PC-9 (cell line): ENCODE data around the gene SYDE1. TPM values are rescaled to one million over a fixed set of nuclear protein-coding genes. Genes with fewer than 3 reads are reported as not detected.

Experiments used
- BruUV-seq: library from RNA; stranded (reverse); fragments of 400-500 nt; replicated peaks from 2 replicates; lab custom pipeline; 2021; lab: Mats Ljungman, UMichigan
- CTCF ChIA-PET: fragments of 300-600 bp; sonication (Branson Sonifier 250); formaldehyde crosslinking; loops from one replicate; lab custom pipeline; 2022; ENCODE audit warnings: antibody characterized with exemption; lab: Charles Lee
- POLR2A ChIA-PET: fragments of 300-600 bp; sonication (Branson Sonifier 250); formaldehyde crosslinking; loops from one replicate; lab custom pipeline; 2022; ENCODE audit warnings: antibody characterized with exemption; ENCODE audit not compliant: unreplicated experiment; lab: Charles Lee
- DNase-seq, 2 experiments: peaks; one replicate each; pipeline versions ENCODE4 v3.0.0 to v3.0.0-alpha.2; 2015 to 2022; ENCODE audit warnings: mixed read lengths in 1 of 2
- H2AFZ ChIP-seq: fragments of 200-600 bp; sonication (generic); 2 replicates; pipeline ENCODE4 v1.8.1; 2017; ENCODE audit warnings: antibody characterized with exemption
- H3F3A ChIP-seq: fragments of 200-600 bp; sonication (generic); 2 replicates; pipeline ENCODE4 v1.8.1; 2017; ENCODE audit warnings: antibody characterized with exemption, mild to moderate bottlenecking, low read depth; ENCODE audit not compliant: insufficient read depth
- H3K27ac ChIP-seq: fragments of 200-600 bp; sonication (generic); 2 replicates; pipeline ENCODE4 v1.6.1; 2016; ENCODE audit warnings: mixed run types
- H3K27me3 ChIP-seq: fragments of 200-600 bp; sonication (generic); 2 replicates; pipeline ENCODE4 v1.6.1; 2016; ENCODE audit warnings: low read depth, mixed run types; ENCODE audit not compliant: insufficient read depth
- H3K36me3 ChIP-seq: fragments of 200-600 bp; sonication (generic); 2 replicates; pipeline ENCODE4 v1.6.1; 2016; ENCODE audit warnings: low read depth, mixed run types
- H3K4me1 ChIP-seq: fragments of 200-600 bp; sonication (generic); replicated peaks from 2 replicates; pipeline ENCODE4 v1.6.1; 2016; ENCODE audit warnings: mixed run types; ENCODE audit not compliant: insufficient read depth
- H3K4me2 ChIP-seq: fragments of 200-600 bp; sonication (generic); 2 replicates; pipeline ENCODE4 v1.6.1; 2017; ENCODE audit warnings: mixed run types
- H3K4me3 ChIP-seq: fragments of 200-600 bp; sonication (generic); 2 replicates; pipeline ENCODE4 v1.6.1; 2016; ENCODE audit warnings: mixed run types
- H3K79me2 ChIP-seq: fragments of 200-600 bp; sonication (generic); 2 replicates; pipeline ENCODE4 v1.6.1; 2017; ENCODE audit warnings: low read depth, mixed run types
- H3K9me2 ChIP-seq: fragments of 200-600 bp; sonication (generic); 2 replicates; pipeline ENCODE4 v1.8.1; 2017; ENCODE audit warnings: mild to moderate bottlenecking; ENCODE audit not compliant: insufficient read depth
- H3K9me3 ChIP-seq: fragments of 200-600 bp; sonication (generic); 2 replicates; pipeline ENCODE4 v1.8.1; 2016; ENCODE audit warnings: low read depth; ENCODE audit not compliant: insufficient read depth
- H4K20me1 ChIP-seq: fragments of 200-600 bp; sonication (generic); 2 replicates; pipeline ENCODE4 v1.8.1; 2017; ENCODE audit not compliant: insufficient read depth
- EZH2 ChIP-seq: fragments of 200-600 bp; sonication (generic); IDR thresholded peaks from 2 replicates; pipeline ENCODE4 v1.8.0; 2017; ENCODE audit warnings: antibody characterized with exemption, low read depth
- intact Hi-C: fragments of 100-400 bp; cut with micrococcal nuclease; formaldehyde crosslinking; loops from one replicate; pipeline ENCODE4 v1.10.0; 2022; ENCODE audit not compliant: unreplicated experiment
- total RNA-seq: library from RNA; stranded (reverse); gene quantifications from 2 replicates; pipeline ENCODE4 v1.2.3, GENCODE V29; 2021
- TF ChIP-seq, protein P1 (sequence below): fragments of 200-600 bp; sonication (generic); conservative IDR thresholded peaks from 2 replicates; pipeline ENCODE4 v1.6.1; 2017; ENCODE audit warnings: mixed run types, antibody characterized with exemption, mild to moderate bottlenecking, moderate library complexity

Gene SYDE1
- total RNA-seq, 1 experiment from 2014 or later = 2.7 TPM

DNA sequence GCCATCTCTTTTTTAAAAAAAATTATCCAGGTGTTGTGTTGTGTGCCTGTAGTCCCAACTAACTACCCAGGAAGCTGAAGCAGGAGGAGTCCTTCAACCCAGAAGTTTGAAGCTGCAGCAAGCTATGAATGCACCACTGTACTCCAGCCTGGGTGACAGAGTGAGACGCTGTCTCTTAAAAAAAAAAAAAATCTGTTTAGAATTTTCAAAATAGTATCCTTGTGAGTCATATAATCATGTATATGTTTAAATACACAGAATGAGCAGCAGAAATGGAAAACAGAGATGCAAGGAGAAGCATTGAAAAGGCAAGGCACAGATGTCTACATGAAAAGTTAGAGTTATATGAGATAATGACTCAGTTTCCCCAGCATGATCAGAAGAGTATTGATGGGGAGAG is 31.2 kb downstream of the SYDE1 start:
- Histone ChIP-seq H3F3A (peaks cover 21% of the 10 kb centered on the region), H2AFZ (no peak overlapping the region), H3K27ac (no peak overlapping the region), H3K4me1 (peaks cover 27% of the 10 kb centered on the region), H4K20me1 (no peaks in the 10 kb centered on the region), H3K36me3 (no peaks in the 10 kb centered on the region), H3K4me3 (no peak overlapping the region), H3K9me3 (peaks cover 9% of the 10 kb centered on the region; the same call in 1 of the 2 replicates), H3K27me3 (no peaks in the 10 kb centered on the region), H3K79me2 (no peaks in the 10 kb centered on the region), H3K4me2 (no peak overlapping the region), H3K9me2 (no peaks in the 10 kb centered on the region)
- TF ChIP-seq, protein P1, sequence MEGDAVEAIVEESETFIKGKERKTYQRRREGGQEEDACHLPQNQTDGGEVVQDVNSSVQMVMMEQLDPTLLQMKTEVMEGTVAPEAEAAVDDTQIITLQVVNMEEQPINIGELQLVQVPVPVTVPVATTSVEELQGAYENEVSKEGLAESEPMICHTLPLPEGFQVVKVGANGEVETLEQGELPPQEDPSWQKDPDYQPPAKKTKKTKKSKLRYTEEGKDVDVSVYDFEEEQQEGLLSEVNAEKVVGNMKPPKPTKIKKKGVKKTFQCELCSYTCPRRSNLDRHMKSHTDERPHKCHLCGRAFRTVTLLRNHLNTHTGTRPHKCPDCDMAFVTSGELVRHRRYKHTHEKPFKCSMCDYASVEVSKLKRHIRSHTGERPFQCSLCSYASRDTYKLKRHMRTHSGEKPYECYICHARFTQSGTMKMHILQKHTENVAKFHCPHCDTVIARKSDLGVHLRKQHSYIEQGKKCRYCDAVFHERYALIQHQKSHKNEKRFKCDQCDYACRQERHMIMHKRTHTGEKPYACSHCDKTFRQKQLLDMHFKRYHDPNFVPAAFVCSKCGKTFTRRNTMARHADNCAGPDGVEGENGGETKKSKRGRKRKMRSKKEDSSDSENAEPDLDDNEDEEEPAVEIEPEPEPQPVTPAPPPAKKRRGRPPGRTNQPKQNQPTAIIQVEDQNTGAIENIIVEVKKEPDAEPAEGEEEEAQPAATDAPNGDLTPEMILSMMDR = no peak
- TF ChIP-seq EZH2 = no peak
- no TSS peak for BruUV-seq
- POLR2A ChIA-PET = no interaction called here
- no peak for DNase-seq
- intact Hi-C loops = no loop called here
- CTCF ChIA-PET = no interaction called here

DNA sequence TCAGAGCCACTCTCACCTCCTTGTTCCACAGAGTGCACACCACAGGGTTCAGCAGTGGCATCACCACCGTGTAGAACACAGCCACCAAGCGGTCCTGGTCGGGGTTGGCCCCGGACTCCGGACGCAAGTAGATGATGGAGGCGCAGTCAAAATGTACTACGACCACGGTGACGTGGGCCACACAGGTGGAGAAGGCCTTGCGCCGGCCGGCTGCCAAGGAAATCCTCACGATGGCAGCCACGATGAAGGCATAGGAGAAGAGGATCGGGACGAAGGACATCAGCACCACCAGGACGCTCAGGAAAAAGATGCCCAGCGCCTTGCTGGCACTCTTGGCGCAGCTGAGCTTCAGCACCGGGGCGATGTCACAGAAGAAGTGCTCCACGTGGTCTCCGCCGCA is 33.9 kb downstream of the SYDE1 start:
- Histone ChIP-seq H3K79me2 (no peaks in the 10 kb centered on the region), H3K4me1 (peaks cover 18% of the 10 kb centered on the region), H3K27me3 (no peaks in the 10 kb centered on the region), H3K9me2 (no peaks in the 10 kb centered on the region), H3K4me3 (no peak overlapping the region), H4K20me1 (no peaks in the 10 kb centered on the region), H3K9me3 (peaks cover 15% of the 10 kb centered on the region; the same call in 1 of the 2 replicates), H3F3A (peaks cover 13% of the 10 kb centered on the region), H3K36me3 (no peaks in the 10 kb centered on the region), H3K4me2 (no peak overlapping the region), H2AFZ (no peak overlapping the region), H3K27ac (no peak overlapping the region)
- CTCF ChIA-PET = interaction anchor here (0.7 kb wide), 1 partner anchor 101 kb away, joined by 3 read pairs; no protein-coding TSS in a partner anchor
- intact Hi-C loops = no loop called here
- POLR2A ChIA-PET = no interaction called here
- no TSS peak for BruUV-seq
- no peak for TF ChIP-seq EZH2
- TF ChIP-seq, protein P1 = no peak
- DNase-seq = no peak

DNA sequence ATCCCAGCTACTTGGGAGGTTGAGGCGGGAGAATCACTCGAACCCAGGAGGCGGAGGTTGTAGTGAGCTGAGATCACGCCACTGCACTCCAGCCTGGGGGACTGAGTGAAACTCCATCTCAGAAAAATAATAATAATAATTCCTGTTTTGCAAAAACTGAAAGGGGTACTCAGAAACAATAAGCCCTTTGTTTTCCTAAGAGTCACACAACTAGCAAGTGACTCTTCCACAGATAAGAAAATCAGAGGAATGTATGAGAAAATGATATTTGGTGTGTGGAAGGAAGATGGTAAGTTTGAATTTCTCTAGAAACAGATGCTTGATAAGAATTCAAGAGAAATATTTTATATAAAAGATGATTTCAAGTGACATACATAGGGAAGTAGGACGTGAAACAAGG is 35.1 kb downstream of the SYDE1 start:
- BruUV-seq = no TSS peak
- no peaks in the 10 kb centered on the region for H3K36me3 ChIP-seq
- no peak overlapping the region for H3K4me2 ChIP-seq

More for the DNA sequence above, 35.1 kb downstream of the SYDE1 start:
- no peak overlapping the region for H3K4me3 ChIP-seq
- no peak overlapping the region for H3K27ac ChIP-seq
- H2AFZ ChIP-seq = no peak overlapping the region
- peaks cover 1% of the 10 kb centered on the region; the same call in 1 of the 2 replicates for H3F3A ChIP-seq
- H3K9me2 ChIP-seq = no peaks in the 10 kb centered on the region
- peaks cover 7% of the 10 kb centered on the region for H3K4me1 ChIP-seq
- POLR2A ChIA-PET = no interaction called here
- no peaks in the 10 kb centered on the region for H4K20me1 ChIP-seq
- H3K27me3 ChIP-seq = no peaks in the 10 kb centered on the region
- TF ChIP-seq EZH2 = no peak
- TF ChIP-seq, protein P1 = no peak
- CTCF ChIA-PET = interaction anchor here (0.6 kb wide), 1 partner anchor 119 kb away, joined by 5 read pairs; no protein-coding TSS in a partner anchor
- no peaks in the 10 kb centered on the region for H3K79me2 ChIP-seq
- intact Hi-C loops = no loop called here
- no peak for DNase-seq
- H3K9me3 ChIP-seq = peaks cover 15% of the 10 kb centered on the region; the same call in 1 of the 2 replicates
